ENCODE measurements around the gene BTBD7. TPM values are rescaled to one million over a fixed set of nuclear protein-coding genes. Genes with fewer than 3 reads are reported as not detected.

The BTBD7 gene
- polyA plus RNA-seq, 1 donor (not counting 4 experiments of a cell fraction or from before 2014, with no cell fraction given), result 25.1 TPM

GRCh38 chr14:93331728-93332396 lies 974 bp downstream of the BTBD7 start:
- FAIRE-seq (no peak), DNase-seq (ENCODE audit: low read depth, low spot score) (no peak)
- Histone ChIP-seq H3K9me3 (ENCODE audit: control insufficient read depth, low read depth, low read length) (no peaks in the 10 kb centered on the region), H3K9me1 (ENCODE audit: control insufficient read depth, extremely low read depth, insufficient read depth, low read length) (no peaks in the 10 kb centered on the region), H3K4me2 (ENCODE audit: control insufficient read depth, extremely low read depth, insufficient read depth, low read depth, low read length) (peak overlapping the region; percentile 78), H2AFZ (ENCODE audit: control insufficient read depth, low read length) (no peak overlapping the region), H3K27me3 (ENCODE audit: control insufficient read depth, extremely low read depth, insufficient read depth, low read length) (no peaks in the 10 kb centered on the region), H3K4me1 (ENCODE audit: control insufficient read depth, extremely low read depth, insufficient read depth, low read length) (peaks cover 18% of the 10 kb centered on the region), H3K27ac (ENCODE audit: control insufficient read depth, insufficient read depth, low read length) (peak overlapping the region; percentile 78), H3K36me3 (ENCODE audit: control insufficient read depth in 2 of 2, extremely low read depth in 1 of 2, insufficient read depth in 2 of 2, low read length in 2 of 2) (peaks cover 0 to 5% of the 10 kb centered on the region in 2 experiments), H3K79me2 (ENCODE audit: control insufficient read depth, insufficient read depth, low read length) (peaks cover 63% of the 10 kb centered on the region), H4K20me1 (ENCODE audit: control insufficient read depth, extremely low read depth, insufficient read depth, low read length) (no peaks in the 10 kb centered on the region), H3K4me3 (ENCODE audit: control insufficient read depth in 2 of 3, extremely low read depth in 1 of 3, insufficient read depth in 2 of 3, low read depth in 1 of 3, low read length in 3 of 3) (peak overlapping the region; percentile 81 to 95 (median 86)), H3K9ac (ENCODE audit: control insufficient read depth, extremely low read depth, insufficient read depth, low read length) (peak overlapping the region; percentile 84)
- TF ChIP-seq CTCF (optimal IDR thresholded peaks at IDR 0.05 in 1 of 3, IDR thresholded peaks at IDR 0.05 in 1 of 3, conservative IDR thresholded peaks at IDR 0.05 in 1 of 3; ENCODE audit: extremely low read depth in 1 of 3, insufficient read depth in 2 of 3, low read length in 3 of 3) (no peak), EZH2 (IDR thresholded peaks at IDR 0.05; ENCODE audit: low read length) (no peak)
- dilution Hi-C loops (cut with MboI; ENCODE audit: extremely low pct_ligation_motif_present, low sequenced_read_pairs), result no loop called here

- peaks cover 22% of the 10 kb centered on the region for H3K4me1 ChIP-seq (ENCODE audit: control insufficient read depth, extremely low read depth, insufficient read depth, low read length)
- dilution Hi-C loops (cut with MboI; ENCODE audit: extremely low pct_ligation_motif_present, low sequenced_read_pairs), result no loop called here
- DNase-seq (ENCODE audit: low read depth, low spot score), result no peak
- H3K27me3 ChIP-seq (ENCODE audit: control insufficient read depth, extremely low read depth, insufficient read depth, low read length), result no peaks in the 10 kb centered on the region
- no peak for FAIRE-seq
- peak overlapping the region; percentile 78 for H3K4me2 ChIP-seq (ENCODE audit: control insufficient read depth, extremely low read depth, insufficient read depth, low read depth, low read length)
- peaks cover 70% of the 10 kb centered on the region for H3K79me2 ChIP-seq (ENCODE audit: control insufficient read depth, insufficient read depth, low read length)
- H2AFZ ChIP-seq (ENCODE audit: control insufficient read depth, low read length), result no peak overlapping the region
- H4K20me1 ChIP-seq (ENCODE audit: control insufficient read depth, extremely low read depth, insufficient read depth, low read length), result peaks cover 3% of the 10 kb centered on the region
- peaks cover 0 to 5% of the 10 kb centered on the region in 2 experiments for H3K36me3 ChIP-seq (ENCODE audit: control insufficient read depth in 2 of 2, extremely low read depth in 1 of 2, insufficient read depth in 2 of 2, low read length in 2 of 2)
- peak overlapping the region; percentile 81 to 95 (median 86) for H3K4me3 ChIP-seq (ENCODE audit: control insufficient read depth in 2 of 3, extremely low read depth in 1 of 3, insufficient read depth in 2 of 3, low read depth in 1 of 3, low read length in 3 of 3)
- H3K9ac ChIP-seq (ENCODE audit: control insufficient read depth, extremely low read depth, insufficient read depth, low read length), result peak overlapping the region; percentile 84
- H3K9me3 ChIP-seq (ENCODE audit: control insufficient read depth, low read depth, low read length), result no peaks in the 10 kb centered on the region
- peak overlapping the region; percentile 78 for H3K27ac ChIP-seq (ENCODE audit: control insufficient read depth, insufficient read depth, low read length)
- no peaks in the 10 kb centered on the region for H3K9me1 ChIP-seq (ENCODE audit: control insufficient read depth, extremely low read depth, insufficient read depth, low read length)
- TF ChIP-seq CTCF (optimal IDR thresholded peaks at IDR 0.05 in 1 of 3, IDR thresholded peaks at IDR 0.05 in 1 of 3, conservative IDR thresholded peaks at IDR 0.05 in 1 of 3; ENCODE audit: extremely low read depth in 1 of 3, insufficient read depth in 2 of 3, low read length in 3 of 3) (no peak), EZH2 (IDR thresholded peaks at IDR 0.05; ENCODE audit: low read length) (no peak)
Observed at GRCh38 chr14:93331002-93331727, 1.7 kb downstream of the BTBD7 start.
